ENCODE results near the gene PPP3CB.

The PPP3CB gene

GRCh38 chr10:73495884-73496674 lies at the start of gene PPP3CB:
Gene PPP3CB, minus strand, starts transcription at chr10:73496024. Its CDS starts 135 bp downstream, at chr10:73495889.
- peak within 1 kb of the TSS; percentile 93 for H3K9ac ChIP-seq (ENCODE audit: insufficient read length, low read depth)
- no peaks in the 10 kb centered on the region for H3K4me1 ChIP-seq (ENCODE audit: insufficient read depth, insufficient read length)
- H3K4me3 ChIP-seq (ENCODE audit: insufficient read length, low read depth) = peak within 1 kb of the TSS; percentile 94
- H3K27me3 ChIP-seq (ENCODE audit: insufficient read depth, insufficient read length) = no peaks in the 10 kb centered on the region
- H3K9me3 ChIP-seq (ENCODE audit: insufficient read depth, low read length) = no peaks in the 10 kb centered on the region
- no peak for TF ChIP-seq ZNF274 (IDR thresholded peaks at IDR 0.05; ENCODE audit: low read depth, low read length)
- no peak for TF ChIP-seq SUZ12 (IDR thresholded peaks at IDR 0.05; ENCODE audit: extremely low read depth, insufficient read depth, insufficient read length)
- TF ChIP-seq YY1 (IDR thresholded peaks at IDR 0.05; ENCODE audit: insufficient read depth, insufficient read length) = no peak
- H3K36me3 ChIP-seq (ENCODE audit: insufficient read depth, insufficient read length, low read length) = peaks cover 24% of the 10 kb centered on the region
- peak; percentile 87 for DNase-seq (ENCODE audit: low read depth, low spot score)

GRCh38 chr10:73545357-73545756 lies 49.5 kb upstream of the PPP3CB start:
- H3K27me3 ChIP-seq (ENCODE audit: insufficient read depth, insufficient read length) = no peaks in the 10 kb centered on the region
- TF ChIP-seq SUZ12 (IDR thresholded peaks at IDR 0.05; ENCODE audit: extremely low read depth, insufficient read depth, insufficient read length) (no peak), ZNF274 (IDR thresholded peaks at IDR 0.05; ENCODE audit: low read depth, low read length) (no peak), YY1 (IDR thresholded peaks at IDR 0.05; ENCODE audit: insufficient read depth, insufficient read length) (no peak)
- H3K36me3 ChIP-seq (ENCODE audit: insufficient read depth, insufficient read length, low read length) = peaks cover 30% of the 10 kb centered on the region
- H3K9me3 ChIP-seq (ENCODE audit: insufficient read depth, low read length) = no peaks in the 10 kb centered on the region
- no peaks in the 10 kb centered on the region for H3K4me1 ChIP-seq (ENCODE audit: insufficient read depth, insufficient read length)
- no peak overlapping the region for H3K9ac ChIP-seq (ENCODE audit: insufficient read length, low read depth)
- no peak overlapping the region for H3K4me3 ChIP-seq (ENCODE audit: insufficient read length, low read depth)
- DNase-seq (ENCODE audit: low read depth, low spot score) = no peak

GRCh38 chr10:73537709-73538108 lies 41.9 kb upstream of the PPP3CB start:
- no peaks in the 10 kb centered on the region for H3K4me1 ChIP-seq (ENCODE audit: insufficient read depth, insufficient read length)
- peaks cover 49% of the 10 kb centered on the region for H3K36me3 ChIP-seq (ENCODE audit: insufficient read depth, insufficient read length, low read length)
- no peaks in the 10 kb centered on the region for H3K27me3 ChIP-seq (ENCODE audit: insufficient read depth, insufficient read length)
- TF ChIP-seq ZNF274 (IDR thresholded peaks at IDR 0.05; ENCODE audit: low read depth, low read length) = no peak
- no peak for TF ChIP-seq SUZ12 (IDR thresholded peaks at IDR 0.05; ENCODE audit: extremely low read depth, insufficient read depth, insufficient read length)
- no peak for TF ChIP-seq YY1 (IDR thresholded peaks at IDR 0.05; ENCODE audit: insufficient read depth, insufficient read length)
- no peak overlapping the region for H3K4me3 ChIP-seq (ENCODE audit: insufficient read length, low read depth)
- no peak overlapping the region for H3K9ac ChIP-seq (ENCODE audit: insufficient read length, low read depth)
- no peaks in the 10 kb centered on the region for H3K9me3 ChIP-seq (ENCODE audit: insufficient read depth, low read length)
- DNase-seq (ENCODE audit: low read depth, low spot score) = no peak

- no peaks in the 10 kb centered on the region for H3K9me3 ChIP-seq (ENCODE audit: insufficient read depth, low read length)
- H3K36me3 ChIP-seq (ENCODE audit: insufficient read depth, insufficient read length, low read length) = peaks cover 44% of the 10 kb centered on the region
- no peak overlapping the region for H3K4me3 ChIP-seq (ENCODE audit: insufficient read length, low read depth)
Observed at GRCh38 chr10:73537288-73537687, 41.5 kb upstream of the PPP3CB start.

GRCh38 chr10:73534857-73535256 lies 39.0 kb upstream of the PPP3CB start:
- DNase-seq (ENCODE audit: low read depth, low spot score) = no peak
- Histone ChIP-seq H3K9me3 (ENCODE audit: insufficient read depth, low read length) (no peaks in the 10 kb centered on the region), H3K9ac (ENCODE audit: insufficient read length, low read depth) (no peak overlapping the region), H3K36me3 (ENCODE audit: insufficient read depth, insufficient read length, low read length) (peaks cover 38% of the 10 kb centered on the region), H3K27me3 (ENCODE audit: insufficient read depth, insufficient read length) (no peaks in the 10 kb centered on the region), H3K4me1 (ENCODE audit: insufficient read depth, insufficient read length) (no peaks in the 10 kb centered on the region), H3K4me3 (ENCODE audit: insufficient read length, low read depth) (no peak overlapping the region)
- TF ChIP-seq YY1 (IDR thresholded peaks at IDR 0.05; ENCODE audit: insufficient read depth, insufficient read length) (no peak), ZNF274 (IDR thresholded peaks at IDR 0.05; ENCODE audit: low read depth, low read length) (no peak), SUZ12 (IDR thresholded peaks at IDR 0.05; ENCODE audit: extremely low read depth, insufficient read depth, insufficient read length) (no peak)

More at GRCh38 chr10:73537288-73537687, 41.5 kb upstream of the PPP3CB start:
- no peaks in the 10 kb centered on the region for H3K4me1 ChIP-seq (ENCODE audit: insufficient read depth, insufficient read length)
- DNase-seq (ENCODE audit: low read depth, low spot score) = no peak
- TF ChIP-seq YY1 (IDR thresholded peaks at IDR 0.05; ENCODE audit: insufficient read depth, insufficient read length) (no peak), SUZ12 (IDR thresholded peaks at IDR 0.05; ENCODE audit: extremely low read depth, insufficient read depth, insufficient read length) (no peak), ZNF274 (IDR thresholded peaks at IDR 0.05; ENCODE audit: low read depth, low read length) (no peak)
- no peaks in the 10 kb centered on the region for H3K27me3 ChIP-seq (ENCODE audit: insufficient read depth, insufficient read length)
- no peak overlapping the region for H3K9ac ChIP-seq (ENCODE audit: insufficient read length, low read depth)

GRCh38 chr10:73529089-73529832 lies 33.4 kb upstream of the PPP3CB start:
- DNase-seq (ENCODE audit: low read depth, low spot score) = peak; percentile 46
- no peaks in the 10 kb centered on the region for H3K27me3 ChIP-seq (ENCODE audit: insufficient read depth, insufficient read length)
- H3K36me3 ChIP-seq (ENCODE audit: insufficient read depth, insufficient read length, low read length) = peaks cover 31% of the 10 kb centered on the region
- H3K9me3 ChIP-seq (ENCODE audit: insufficient read depth, low read length) = no peaks in the 10 kb centered on the region
- no peaks in the 10 kb centered on the region for H3K4me1 ChIP-seq (ENCODE audit: insufficient read depth, insufficient read length)
- H3K9ac ChIP-seq (ENCODE audit: insufficient read length, low read depth) = no peak overlapping the region
- no peak for TF ChIP-seq YY1 (IDR thresholded peaks at IDR 0.05; ENCODE audit: insufficient read depth, insufficient read length)
- TF ChIP-seq SUZ12 (IDR thresholded peaks at IDR 0.05; ENCODE audit: extremely low read depth, insufficient read depth, insufficient read length) = no peak
- no peak for TF ChIP-seq ZNF274 (IDR thresholded peaks at IDR 0.05; ENCODE audit: low read depth, low read length)
- no peak overlapping the region for H3K4me3 ChIP-seq (ENCODE audit: insufficient read length, low read depth)

GRCh38 chr10:73522263-73522662 lies 26.4 kb upstream of the PPP3CB start:
- Histone ChIP-seq H3K9me3 (ENCODE audit: insufficient read depth, low read length) (no peaks in the 10 kb centered on the region), H3K4me1 (ENCODE audit: insufficient read depth, insufficient read length) (no peaks in the 10 kb centered on the region), H3K9ac (ENCODE audit: insufficient read length, low read depth) (no peak overlapping the region), H3K36me3 (ENCODE audit: insufficient read depth, insufficient read length, low read length) (peaks cover 59% of the 10 kb centered on the region), H3K27me3 (ENCODE audit: insufficient read depth, insufficient read length) (no peaks in the 10 kb centered on the region), H3K4me3 (ENCODE audit: insufficient read length, low read depth) (no peak overlapping the region)
- no peak for TF ChIP-seq ZNF274 (IDR thresholded peaks at IDR 0.05; ENCODE audit: low read depth, low read length)
- TF ChIP-seq YY1 (IDR thresholded peaks at IDR 0.05; ENCODE audit: insufficient read depth, insufficient read length) = no peak
- no peak for TF ChIP-seq SUZ12 (IDR thresholded peaks at IDR 0.05; ENCODE audit: extremely low read depth, insufficient read depth, insufficient read length)
- DNase-seq (ENCODE audit: low read depth, low spot score) = no peak

Data from NT2/D1 (cell line).